ENCODE results near the gene SSH3. TPM values are rescaled to one million over a fixed set of nuclear protein-coding genes. Genes with fewer than 3 reads are reported as not detected.
A peak's percentile ranks its signal among the peaks of the same experiment; 100 is the strongest.

The SSH3 gene
- total RNA-seq, 1 donor from 2014 or later: 20.1 TPM

- Histone ChIP-seq H3K79me2 (ENCODE audit: insufficient read depth, low read length) (peaks cover 22% of the 10 kb centered on the region), H3K9ac (ENCODE audit: low read length) (peak within 1 kb of the TSS; percentile 94), H3K36me3 (ENCODE audit: insufficient read depth, low read length) (no peaks in the 10 kb centered on the region), H3K4me1 (ENCODE audit: insufficient read depth, low read length) (peaks cover 66% of the 10 kb centered on the region), H3K4me2 (ENCODE audit: low read length) (peak within 1 kb of the TSS; percentile 98), H2AFZ (ENCODE audit: low read depth, low read length) (peak within 1 kb of the TSS; percentile 54), H4K20me1 (ENCODE audit: insufficient read depth, low read length) (peaks cover 20% of the 10 kb centered on the region), H3K4me3 (ENCODE audit: insufficient read depth, low read depth, low read length) (peak within 1 kb of the TSS; percentile 73), H3K27ac (ENCODE audit: low read depth, low read length) (peak within 1 kb of the TSS; percentile 96), H3K27me3 (ENCODE audit: insufficient read depth, low read length) (no peaks in the 10 kb centered on the region), H3K9me3 (ENCODE audit: insufficient read depth, low read depth, low read length) (no peaks in the 10 kb centered on the region)
- H3K27ac Mint-ChIP-seq (ENCODE audit: unreplicated experiment): peak within 1 kb of the TSS; percentile 99
- TF ChIP-seq EZH2 (IDR thresholded peaks at IDR 0.05; ENCODE audit: insufficient read depth, low read length) (no peak), CTCF (IDR thresholded peaks at IDR 0.05; ENCODE audit: insufficient read depth, low read depth, low read length) (no peak)
- H3K9me3 Mint-ChIP-seq (ENCODE audit: unreplicated experiment): no peaks in the 10 kb centered on the region
- peaks cover 62% of the 10 kb centered on the region for H3K4me1 Mint-ChIP-seq (ENCODE audit: low read depth, unreplicated experiment)
- peak within 1 kb of the TSS; percentile 90 for H3K4me3 Mint-ChIP-seq (ENCODE audit: unreplicated experiment)
- DNase-seq (ENCODE audit: low read depth) (peak; percentile 87), FAIRE-seq (no peak)
- H3K36me3 Mint-ChIP-seq (ENCODE audit: low read depth, unreplicated experiment): peaks cover 2% of the 10 kb centered on the region
- H3K27me3 Mint-ChIP-seq (ENCODE audit: low read depth, unreplicated experiment): no peaks in the 10 kb centered on the region
Measured at GRCh38 chr11:67353317-67354074, 50.2 kb downstream of the SSH3 start, which contains the start of gene POLD4. TSS of gene POLD4 (minus strand) at chr11:67353546. CDS start at chr11:67353399, 147 bp downstream.

- TF ChIP-seq CTCF (IDR thresholded peaks at IDR 0.05; ENCODE audit: insufficient read depth, low read depth, low read length): peak; percentile 17
- TF ChIP-seq EZH2 (IDR thresholded peaks at IDR 0.05; ENCODE audit: insufficient read depth, low read length): no peak
- Mint-ChIP-seq H3K27me3 (ENCODE audit: low read depth, unreplicated experiment) (no peaks in the 10 kb centered on the region), H3K4me3 (ENCODE audit: unreplicated experiment) (peak overlapping the region; percentile 85), H3K27ac (ENCODE audit: unreplicated experiment) (peak overlapping the region; percentile 99), H3K36me3 (ENCODE audit: low read depth, unreplicated experiment) (peaks cover 2% of the 10 kb centered on the region), H3K9me3 (ENCODE audit: unreplicated experiment) (no peaks in the 10 kb centered on the region), H3K4me1 (ENCODE audit: low read depth, unreplicated experiment) (peaks cover 57% of the 10 kb centered on the region)
- Histone ChIP-seq H3K27me3 (ENCODE audit: insufficient read depth, low read length) (no peaks in the 10 kb centered on the region), H2AFZ (ENCODE audit: low read depth, low read length) (peak overlapping the region; percentile 27), H3K27ac (ENCODE audit: low read depth, low read length) (peak overlapping the region; percentile 95), H3K4me3 (ENCODE audit: insufficient read depth, low read depth, low read length) (peak overlapping the region; percentile 73), H3K36me3 (ENCODE audit: insufficient read depth, low read length) (no peaks in the 10 kb centered on the region), H4K20me1 (ENCODE audit: insufficient read depth, low read length) (peaks cover 17% of the 10 kb centered on the region), H3K9me3 (ENCODE audit: insufficient read depth, low read depth, low read length) (no peaks in the 10 kb centered on the region), H3K4me1 (ENCODE audit: insufficient read depth, low read length) (peaks cover 63% of the 10 kb centered on the region), H3K79me2 (ENCODE audit: insufficient read depth, low read length) (peaks cover 22% of the 10 kb centered on the region), H3K9ac (ENCODE audit: low read length) (peak overlapping the region; percentile 94), H3K4me2 (ENCODE audit: low read length) (peak overlapping the region; percentile 98)
- FAIRE-seq (no peak), DNase-seq (ENCODE audit: low read depth) (peak; percentile 94)
Measured at GRCh38 chr11:67354075-67355022, 51.0 kb downstream of the SSH3 start.
